ENCODE data around the gene ZDHHC3.

Gene ZDHHC3

DNA sequence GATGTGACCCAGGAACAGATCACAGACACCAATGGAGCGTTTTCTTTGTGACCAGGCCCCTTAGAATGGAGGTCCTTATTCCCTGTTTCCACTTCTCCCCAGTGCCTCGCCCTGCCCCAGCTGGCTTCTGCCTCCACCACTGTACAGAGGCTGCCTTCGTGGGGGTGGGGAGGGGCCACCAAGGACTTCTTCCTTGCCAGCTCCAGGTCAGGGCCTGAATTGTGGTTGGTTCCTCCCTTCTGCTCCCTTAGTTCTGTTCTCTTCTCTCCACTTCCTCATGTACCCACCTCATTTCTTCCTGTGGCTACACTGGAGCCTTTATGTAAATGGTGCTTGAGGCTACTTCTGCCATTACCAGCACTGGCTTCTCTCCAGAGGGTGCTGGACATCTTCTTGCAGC, 85.1 kb downstream of the ZDHHC3 start:
- TF ChIP-seq, protein P1, sequence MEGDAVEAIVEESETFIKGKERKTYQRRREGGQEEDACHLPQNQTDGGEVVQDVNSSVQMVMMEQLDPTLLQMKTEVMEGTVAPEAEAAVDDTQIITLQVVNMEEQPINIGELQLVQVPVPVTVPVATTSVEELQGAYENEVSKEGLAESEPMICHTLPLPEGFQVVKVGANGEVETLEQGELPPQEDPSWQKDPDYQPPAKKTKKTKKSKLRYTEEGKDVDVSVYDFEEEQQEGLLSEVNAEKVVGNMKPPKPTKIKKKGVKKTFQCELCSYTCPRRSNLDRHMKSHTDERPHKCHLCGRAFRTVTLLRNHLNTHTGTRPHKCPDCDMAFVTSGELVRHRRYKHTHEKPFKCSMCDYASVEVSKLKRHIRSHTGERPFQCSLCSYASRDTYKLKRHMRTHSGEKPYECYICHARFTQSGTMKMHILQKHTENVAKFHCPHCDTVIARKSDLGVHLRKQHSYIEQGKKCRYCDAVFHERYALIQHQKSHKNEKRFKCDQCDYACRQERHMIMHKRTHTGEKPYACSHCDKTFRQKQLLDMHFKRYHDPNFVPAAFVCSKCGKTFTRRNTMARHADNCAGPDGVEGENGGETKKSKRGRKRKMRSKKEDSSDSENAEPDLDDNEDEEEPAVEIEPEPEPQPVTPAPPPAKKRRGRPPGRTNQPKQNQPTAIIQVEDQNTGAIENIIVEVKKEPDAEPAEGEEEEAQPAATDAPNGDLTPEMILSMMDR (IDR thresholded peaks at IDR 0.05; ENCODE audit: insufficient read depth, low read depth, low read length, missing control alignments), result no peak
- DNase-seq (ENCODE audit: low read depth), result no peak
- no peak overlapping the region for H3K4me3 ChIP-seq (ENCODE audit: low read depth, low read length)

DNA sequence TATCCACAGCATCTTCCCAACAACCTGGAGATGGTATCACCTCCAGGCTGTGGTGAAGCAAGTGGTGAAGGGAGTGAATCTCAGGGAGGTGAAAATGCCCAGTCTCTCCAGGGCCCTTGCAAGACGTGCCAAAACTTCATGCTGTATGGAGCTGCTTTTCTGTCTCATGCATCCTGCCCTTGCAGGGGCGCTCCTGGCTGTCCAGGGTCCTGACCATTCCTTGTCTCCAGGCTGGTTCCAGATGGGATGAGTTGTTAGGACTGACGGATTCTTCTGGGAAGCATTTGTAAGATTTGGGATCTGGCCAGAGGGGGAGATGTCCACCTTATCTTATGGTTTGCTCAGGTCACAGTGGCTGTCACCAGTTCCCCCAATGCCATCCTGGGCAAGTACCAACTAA, 85.7 kb downstream of the ZDHHC3 start:
- DNase-seq (ENCODE audit: low read depth), result no peak
- no peak overlapping the region for H3K4me3 ChIP-seq (ENCODE audit: low read depth, low read length)
- TF ChIP-seq, protein P1 (IDR thresholded peaks at IDR 0.05; ENCODE audit: insufficient read depth, low read depth, low read length, missing control alignments), result no peak

- TF ChIP-seq, protein P1 (IDR thresholded peaks at IDR 0.05; ENCODE audit: insufficient read depth, low read depth, low read length, missing control alignments), result no peak
- no peak overlapping the region for H3K4me3 ChIP-seq (ENCODE audit: low read depth, low read length)
- DNase-seq (ENCODE audit: low read depth), result no peak
Observed at GRCh38 chr3:44887101-44887500, 88.9 kb downstream of the ZDHHC3 start.

DNA sequence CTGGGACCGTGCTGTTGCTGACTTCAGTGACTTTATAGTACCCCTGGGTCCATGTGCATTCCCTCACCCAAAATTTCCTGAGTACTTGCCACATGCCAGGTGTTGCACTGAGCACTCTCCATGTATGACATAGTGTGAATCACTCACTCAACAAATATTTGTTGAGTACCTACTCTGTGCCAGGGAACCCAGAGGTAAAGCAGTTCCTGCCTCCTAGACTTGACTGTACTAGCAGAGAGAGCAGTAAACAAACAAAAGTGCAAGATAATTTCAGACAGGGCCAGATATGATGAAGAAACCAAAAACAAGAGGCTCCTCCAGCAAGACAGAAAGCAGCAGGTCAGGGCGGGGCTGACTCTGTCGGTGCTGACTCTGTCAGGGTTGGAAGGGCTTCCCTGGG, 89.4 kb downstream of the ZDHHC3 start:
- TF ChIP-seq, protein P1 (IDR thresholded peaks at IDR 0.05; ENCODE audit: insufficient read depth, low read depth, low read length, missing control alignments), result no peak
- DNase-seq (ENCODE audit: low read depth), result no peak

DNA sequence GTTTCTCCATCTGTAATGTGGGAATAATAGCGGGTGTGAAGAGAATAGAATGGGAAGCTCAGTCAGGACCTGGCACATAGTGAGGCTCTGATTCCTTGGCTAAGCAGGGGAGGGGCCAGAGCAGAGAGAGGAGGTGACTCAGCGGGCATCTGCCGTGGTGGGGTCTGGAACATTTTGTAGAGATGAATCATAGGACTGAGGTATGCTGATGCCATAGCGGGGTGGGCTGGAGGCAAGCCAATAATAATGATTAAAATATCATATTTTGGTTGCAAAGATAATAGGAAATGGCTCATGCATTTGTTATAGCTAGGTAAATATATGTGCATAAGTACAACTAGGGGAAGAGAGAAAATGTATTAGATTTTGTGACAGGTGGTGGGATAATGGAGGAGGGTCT, 90.4 kb downstream of the ZDHHC3 start:
- no peak for DNase-seq (ENCODE audit: low read depth)
- no peak overlapping the region for H3K4me3 ChIP-seq (ENCODE audit: low read depth, low read length)
- TF ChIP-seq, protein P1 (IDR thresholded peaks at IDR 0.05; ENCODE audit: insufficient read depth, low read depth, low read length, missing control alignments), result no peak

More for the DNA sequence above, 89.4 kb downstream of the ZDHHC3 start:
- H3K4me3 ChIP-seq (ENCODE audit: low read depth, low read length), result no peak overlapping the region

DNA sequence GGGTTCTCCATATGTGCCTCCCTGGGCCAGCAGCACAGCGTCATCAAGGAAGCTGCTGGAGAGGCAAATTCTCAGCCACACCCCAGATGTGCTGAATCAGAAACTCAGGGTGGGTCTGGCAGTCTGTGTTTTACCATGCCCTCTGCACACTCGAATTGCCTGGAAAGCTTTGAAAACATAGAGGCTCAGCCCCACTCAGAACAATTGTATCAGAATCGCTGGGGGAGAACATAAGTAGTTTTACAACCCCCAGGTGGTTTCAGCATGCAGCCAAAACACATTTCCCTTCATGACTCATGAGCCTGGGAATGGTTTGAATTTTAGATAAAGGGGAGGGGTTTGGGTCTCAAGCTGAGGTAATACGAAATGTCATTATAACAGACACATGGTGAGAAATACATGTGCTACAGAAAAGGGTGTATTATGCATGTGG, 92.0 kb downstream of the ZDHHC3 start:
- TF ChIP-seq, protein P1 (IDR thresholded peaks at IDR 0.05; ENCODE audit: insufficient read depth, low read depth, low read length, missing control alignments), result no peak
- H3K4me3 ChIP-seq (ENCODE audit: low read depth, low read length), result no peak overlapping the region
- DNase-seq (ENCODE audit: low read depth), result no peak

DNA sequence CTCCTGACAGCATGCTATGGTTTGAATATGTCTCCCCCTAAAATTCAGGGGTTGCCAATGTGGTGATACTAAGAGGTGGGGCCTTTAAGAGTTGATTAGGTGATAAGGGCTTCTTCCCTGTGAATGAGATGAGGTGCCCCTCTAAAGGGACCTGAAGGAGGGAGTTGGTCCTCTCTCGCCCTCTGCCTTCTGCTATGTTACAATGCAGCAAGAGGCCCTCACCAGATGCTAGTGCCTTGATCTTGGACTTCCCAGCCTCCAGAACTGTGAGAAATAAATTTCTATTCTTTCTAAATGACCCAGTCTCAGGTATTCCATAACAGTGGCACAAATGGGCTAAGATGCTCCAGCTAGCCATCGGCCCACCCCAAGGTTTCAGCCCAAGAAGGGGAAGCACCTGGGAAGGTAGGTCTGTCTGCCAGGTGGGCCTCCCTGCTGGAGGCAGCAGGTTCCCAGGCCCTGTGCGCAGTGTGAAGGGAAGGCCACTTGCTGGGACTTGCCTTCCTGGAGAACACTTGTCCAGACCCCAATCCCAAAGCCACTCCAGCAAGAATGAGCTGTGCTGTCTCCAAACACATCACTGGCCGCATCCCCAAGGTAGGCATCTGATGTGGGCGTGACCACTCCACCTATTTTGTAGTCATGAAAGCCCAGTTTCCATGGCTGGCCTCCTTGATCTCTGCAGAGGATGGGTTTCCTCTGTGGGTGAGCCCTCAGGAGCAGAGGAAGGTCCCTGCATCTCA, 92.6 kb downstream of the ZDHHC3 start:
- no peak overlapping the region for H3K4me3 ChIP-seq (ENCODE audit: low read depth, low read length)
- DNase-seq (ENCODE audit: low read depth), result no peak
- TF ChIP-seq, protein P1 (IDR thresholded peaks at IDR 0.05; ENCODE audit: insufficient read depth, low read depth, low read length, missing control alignments), result no peak

All from GM12865 (cell line).